Activated CD8-positive, alpha-beta T cell treated with anti-CD3 and anti-CD28 coated beads for 36 hours (primary cell): ENCODE results near the gene FUT9. TPM values are rescaled to one million over a fixed set of nuclear protein-coding genes. Genes with fewer than 3 reads are reported as not detected.

Source experiments
- ATAC-seq: fragments of 200-7000 bp; cut with Tn5 transposase; one replicate; pipeline ENCODE4 v1.10.0; 2021; ENCODE audit warnings: mild to moderate bottlenecking, moderate library complexity
- CTCF ChIA-PET: fragments of 350-600 bp; sonication (Branson Sonifier 250); formaldehyde crosslinking; loops from one replicate; lab custom pipeline; 2021; ENCODE audit warnings: antibody characterized with exemption; lab: Charles Lee
- POLR2A ChIA-PET: fragments of 350-600 bp; sonication (Branson Sonifier 250); formaldehyde crosslinking; loops from one replicate; lab custom pipeline; 2021; ENCODE audit warnings: antibody characterized with exemption; lab: Charles Lee
- DNase-seq: peaks from one replicate; pipeline ENCODE4 v3.0.0-alpha.2; 2020
- H3K27ac Mint-ChIP-seq: one replicate; pipeline ENCODE4 v1.8.0; 2021; ENCODE audit warnings: mild to moderate bottlenecking, mixed read lengths
- H3K27me3 Mint-ChIP-seq: one replicate; pipeline ENCODE4 v1.8.0; 2021; ENCODE audit warnings: mixed read lengths
- H3K36me3 Mint-ChIP-seq: one replicate; pipeline ENCODE4 v1.8.0; 2021; ENCODE audit warnings: low read depth, mixed read lengths
- H3K4me1 Mint-ChIP-seq: one replicate; pipeline ENCODE4 v1.8.0; 2021; ENCODE audit warnings: low read depth, mixed read lengths
- H3K4me3 Mint-ChIP-seq: one replicate; pipeline ENCODE4 v1.8.0; 2021; ENCODE audit warnings: mild to moderate bottlenecking, moderate library complexity, mixed read lengths
- H3K9me3 Mint-ChIP-seq: one replicate; pipeline ENCODE4 v1.8.0; 2021; ENCODE audit warnings: mixed read lengths
- intact Hi-C: fragments of 100-400 bp; cut with micrococcal nuclease; formaldehyde crosslinking; loops from one replicate; pipeline ENCODE4 v1.10.0; 2022
- total RNA-seq, 2 experiments: library from RNA; stranded (reverse); gene quantifications; one replicate each; pipeline ENCODE4 v1.2.3, GENCODE V29; 2021
- TF ChIP-seq, protein P1 (sequence below): fragments of 200-600 bp; IDR thresholded peaks from one replicate; pipeline ENCODE4 v1.8.0; 2022; ENCODE audit warnings: antibody characterized with exemption, mild to moderate bottlenecking

Gene FUT9
- total RNA-seq, 2 experiments from 2014 or later, result not detected

DNA sequence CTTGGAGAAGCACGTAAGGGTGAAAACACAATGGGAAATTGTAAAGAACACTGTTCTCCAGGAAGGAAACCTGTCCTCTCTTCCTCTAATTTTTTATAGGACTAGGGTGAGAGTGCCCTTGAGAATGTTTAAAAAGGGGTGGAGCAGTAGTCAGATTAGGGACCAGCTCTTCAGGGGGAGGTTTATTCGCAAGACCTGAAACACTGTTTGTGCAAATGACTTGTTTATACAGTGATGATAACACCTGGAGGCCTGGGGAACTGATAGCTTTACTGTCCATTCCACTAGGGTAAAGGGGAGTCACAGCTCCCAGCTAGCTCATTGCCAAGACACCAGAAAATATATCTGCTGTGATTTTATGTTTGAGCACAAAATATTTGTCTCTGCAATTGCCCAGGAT lies 8.1 kb upstream of the FUT9 start:
- TF ChIP-seq, protein P1, sequence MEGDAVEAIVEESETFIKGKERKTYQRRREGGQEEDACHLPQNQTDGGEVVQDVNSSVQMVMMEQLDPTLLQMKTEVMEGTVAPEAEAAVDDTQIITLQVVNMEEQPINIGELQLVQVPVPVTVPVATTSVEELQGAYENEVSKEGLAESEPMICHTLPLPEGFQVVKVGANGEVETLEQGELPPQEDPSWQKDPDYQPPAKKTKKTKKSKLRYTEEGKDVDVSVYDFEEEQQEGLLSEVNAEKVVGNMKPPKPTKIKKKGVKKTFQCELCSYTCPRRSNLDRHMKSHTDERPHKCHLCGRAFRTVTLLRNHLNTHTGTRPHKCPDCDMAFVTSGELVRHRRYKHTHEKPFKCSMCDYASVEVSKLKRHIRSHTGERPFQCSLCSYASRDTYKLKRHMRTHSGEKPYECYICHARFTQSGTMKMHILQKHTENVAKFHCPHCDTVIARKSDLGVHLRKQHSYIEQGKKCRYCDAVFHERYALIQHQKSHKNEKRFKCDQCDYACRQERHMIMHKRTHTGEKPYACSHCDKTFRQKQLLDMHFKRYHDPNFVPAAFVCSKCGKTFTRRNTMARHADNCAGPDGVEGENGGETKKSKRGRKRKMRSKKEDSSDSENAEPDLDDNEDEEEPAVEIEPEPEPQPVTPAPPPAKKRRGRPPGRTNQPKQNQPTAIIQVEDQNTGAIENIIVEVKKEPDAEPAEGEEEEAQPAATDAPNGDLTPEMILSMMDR, result no peak
- no peak overlapping the region for H3K27ac Mint-ChIP-seq
- no peaks in the 10 kb centered on the region for H3K9me3 Mint-ChIP-seq
- intact Hi-C loops, result no loop called here
- no peaks in the 10 kb centered on the region for H3K4me1 Mint-ChIP-seq
- H3K27me3 Mint-ChIP-seq, result peaks cover 1% of the 10 kb centered on the region
- H3K36me3 Mint-ChIP-seq, result no peaks in the 10 kb centered on the region
- ChIA-PET CTCF (no interaction called here), POLR2A (no interaction called here)
- DNase-seq (no peak), ATAC-seq (no peak)
- no peak overlapping the region for H3K4me3 Mint-ChIP-seq

DNA sequence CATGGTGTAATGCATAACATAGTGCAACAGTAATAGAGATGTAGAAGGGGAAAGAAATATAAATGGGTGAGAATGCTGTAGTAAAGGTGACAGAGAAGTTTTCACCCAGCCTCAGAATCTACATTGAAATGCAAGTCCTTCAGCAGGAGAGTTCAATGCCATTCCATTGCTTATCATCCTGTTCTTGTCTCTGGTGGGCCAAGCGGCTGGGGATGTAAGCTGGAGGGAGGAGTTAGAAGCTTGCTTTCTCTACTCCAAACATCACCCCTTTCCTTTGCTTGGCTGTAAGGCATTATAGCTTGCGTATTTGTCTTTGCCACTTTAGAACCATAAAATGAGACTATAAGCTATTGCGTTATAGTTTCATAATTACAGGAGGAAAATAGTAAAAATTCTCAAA lies 2.2 kb upstream of the FUT9 start:
- Mint-ChIP-seq H3K36me3 (no peaks in the 10 kb centered on the region), H3K27me3 (peaks cover 24% of the 10 kb centered on the region), H3K4me3 (no peak overlapping the region), H3K9me3 (no peaks in the 10 kb centered on the region), H3K4me1 (no peaks in the 10 kb centered on the region), H3K27ac (no peak overlapping the region)
- ChIA-PET POLR2A (no interaction called here), CTCF (interaction anchor here (1.0 kb wide), 1 partner anchor 9 kb away, joined by 3 read pairs; no protein-coding TSS in a partner anchor)
- TF ChIP-seq, protein P1, result no peak
- ATAC-seq, result no peak
- DNase-seq, result no peak
- intact Hi-C loops, result no loop called here

DNA sequence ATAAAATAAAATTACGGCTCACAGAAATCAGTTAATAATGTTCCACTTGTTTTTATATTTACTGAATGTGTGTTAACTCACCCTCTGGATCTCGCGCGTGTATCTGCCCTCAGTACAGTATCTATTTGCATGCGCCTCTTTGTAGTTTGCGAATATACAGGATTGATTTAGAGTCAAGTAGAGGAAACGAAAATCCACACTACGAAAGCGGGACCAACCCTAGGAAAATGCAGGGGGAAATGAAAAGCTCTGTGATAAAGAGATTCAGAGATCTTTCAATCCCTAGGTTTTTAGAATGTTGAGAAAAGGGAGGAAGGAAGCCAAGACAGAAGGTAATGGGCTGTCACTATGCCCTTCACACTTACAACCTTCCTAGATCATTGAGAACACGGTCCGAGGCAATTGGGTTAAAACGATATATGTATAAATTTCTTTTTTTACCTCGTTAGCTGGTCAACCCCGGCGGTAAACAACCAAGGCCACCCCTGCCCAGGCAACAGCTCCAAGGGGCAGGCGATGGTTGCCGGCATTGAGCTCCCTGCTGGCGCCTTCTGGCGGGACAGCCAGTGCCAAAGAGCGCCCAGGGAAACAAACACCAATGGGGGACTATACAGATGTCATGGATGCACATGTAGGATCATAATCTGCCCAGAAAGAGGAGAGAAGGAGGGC lies 792 bp upstream of the FUT9 start:
- ChIA-PET POLR2A (no interaction called here), CTCF (interaction anchor here (1.2 kb wide), 1 partner anchor 8 kb away, joined by 3 read pairs; no protein-coding TSS in a partner anchor)
- Mint-ChIP-seq H3K4me3 (no peak overlapping the region), H3K4me1 (no peaks in the 10 kb centered on the region), H3K9me3 (no peaks in the 10 kb centered on the region), H3K27ac (no peak overlapping the region), H3K27me3 (peaks cover 24% of the 10 kb centered on the region), H3K36me3 (no peaks in the 10 kb centered on the region)
- ATAC-seq (no peak), DNase-seq (no peak)
- intact Hi-C loops, result no loop called here
- TF ChIP-seq, protein P1, result no peak

DNA sequence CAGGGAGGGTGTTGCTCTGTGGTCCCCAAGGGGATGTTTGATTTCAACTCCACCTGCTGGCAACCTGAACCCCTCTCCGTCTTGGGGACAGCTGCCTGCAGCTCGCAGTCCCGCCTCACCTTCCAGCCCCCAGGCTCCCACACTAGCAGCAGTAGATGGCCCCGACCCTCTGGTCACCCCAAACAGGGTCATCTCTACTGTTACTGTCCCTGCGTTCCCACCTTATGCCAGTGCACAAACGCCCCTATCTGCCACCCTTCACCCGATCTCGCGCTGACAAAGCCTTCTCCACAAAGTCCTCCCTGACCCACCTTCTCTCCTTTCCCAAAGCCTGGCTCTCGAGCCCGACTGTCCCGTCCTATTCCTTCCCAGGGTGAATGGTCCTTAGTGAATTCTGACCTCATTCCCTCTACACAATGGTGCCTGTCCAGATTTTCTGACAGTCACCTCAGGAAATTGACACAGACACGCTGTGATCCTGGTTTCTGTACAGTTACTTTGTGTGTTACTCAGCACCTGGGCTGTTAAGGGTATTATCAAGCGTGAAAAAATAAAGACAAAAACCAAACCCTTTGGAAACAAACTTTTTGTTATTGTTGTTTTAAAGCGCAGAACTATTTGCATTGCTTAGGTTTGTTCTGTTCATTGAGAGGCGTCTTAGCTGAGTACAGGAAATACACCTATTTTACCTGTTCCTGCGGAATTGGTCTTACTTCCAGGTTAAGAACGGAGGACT lies 728 bp downstream of the FUT9 start:
- H3K27me3 Mint-ChIP-seq, result peaks cover 24% of the 10 kb centered on the region
- ChIA-PET POLR2A (no interaction called here), CTCF (no interaction called here)
- no peak overlapping the region for H3K4me3 Mint-ChIP-seq
- no peaks in the 10 kb centered on the region for H3K4me1 Mint-ChIP-seq
- H3K36me3 Mint-ChIP-seq, result no peaks in the 10 kb centered on the region
- intact Hi-C loops, result no loop called here
- no peak overlapping the region for H3K27ac Mint-ChIP-seq
- TF ChIP-seq, protein P1, result no peak
- ATAC-seq, result no peak
- H3K9me3 Mint-ChIP-seq, result no peaks in the 10 kb centered on the region
- DNase-seq, result no peak

DNA sequence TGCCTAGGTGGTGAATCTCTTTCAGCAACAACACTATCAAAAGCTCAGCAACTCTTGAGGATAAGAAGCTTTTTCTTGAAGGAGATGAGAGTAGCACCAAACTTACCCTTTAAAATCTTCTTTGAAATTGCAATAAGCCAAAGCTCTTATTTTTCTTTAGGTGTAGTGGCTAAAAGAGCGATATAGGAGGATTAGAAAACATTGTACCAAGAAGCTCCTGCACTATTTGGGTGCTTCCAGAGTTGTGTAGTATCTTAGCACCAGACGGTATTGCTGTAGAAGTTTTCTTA lies 1.2 kb downstream of the FUT9 start:
- Mint-ChIP-seq H3K27me3 (peaks cover 23% of the 10 kb centered on the region), H3K4me1 (no peaks in the 10 kb centered on the region), H3K9me3 (no peaks in the 10 kb centered on the region), H3K4me3 (no peak overlapping the region), H3K36me3 (no peaks in the 10 kb centered on the region), H3K27ac (no peak overlapping the region)
- DNase-seq (no peak), ATAC-seq (no peak)
- intact Hi-C loops, result no loop called here
- POLR2A ChIA-PET, result no interaction called here
- CTCF ChIA-PET, result no interaction called here
- TF ChIP-seq, protein P1, result no peak
